Measurements from ENCODE around the gene GRIPAP1.
A peak's percentile ranks its signal among the peaks of the same experiment; 100 is the strongest.

Gene GRIPAP1

GRCh38 chrX:48957827-48958634 is 44.0 kb downstream of the GRIPAP1 start:
- DNase-seq, result peak; percentile 95

DNA sequence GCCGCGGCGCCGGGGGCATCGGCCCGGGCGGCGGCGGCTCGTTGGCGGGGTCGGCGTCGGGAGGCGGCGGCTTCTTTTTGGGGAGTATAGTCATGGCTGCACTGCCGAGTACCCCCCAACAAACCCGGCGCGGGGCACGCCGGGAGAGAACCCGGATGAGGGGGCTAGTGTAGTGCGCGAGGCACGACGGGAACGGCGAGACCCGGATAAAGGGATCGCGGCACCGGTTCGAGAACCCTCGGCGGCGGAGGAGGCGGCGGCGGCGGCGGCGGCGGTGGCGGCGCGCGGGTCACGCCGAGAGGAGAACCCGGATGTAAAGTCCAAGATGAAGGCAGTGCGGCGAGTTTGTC is 44.6 kb downstream of the GRIPAP1 start, which contains the start of gene OTUD5:
TSS of gene OTUD5 (minus strand) at position 131 of the 350 bp plus-strand sequence. CDS start at position 94, 37 bp downstream.
- DNase-seq, result peak; percentile 76

GRCh38 chrX:48956728-48957414 is 45.2 kb downstream of the GRIPAP1 start:
- DNase-seq, result no peak

- no peak for DNase-seq
Measured at GRCh38 chrX:48948589-48948988, 53.5 kb downstream of the GRIPAP1 start.

DNA sequence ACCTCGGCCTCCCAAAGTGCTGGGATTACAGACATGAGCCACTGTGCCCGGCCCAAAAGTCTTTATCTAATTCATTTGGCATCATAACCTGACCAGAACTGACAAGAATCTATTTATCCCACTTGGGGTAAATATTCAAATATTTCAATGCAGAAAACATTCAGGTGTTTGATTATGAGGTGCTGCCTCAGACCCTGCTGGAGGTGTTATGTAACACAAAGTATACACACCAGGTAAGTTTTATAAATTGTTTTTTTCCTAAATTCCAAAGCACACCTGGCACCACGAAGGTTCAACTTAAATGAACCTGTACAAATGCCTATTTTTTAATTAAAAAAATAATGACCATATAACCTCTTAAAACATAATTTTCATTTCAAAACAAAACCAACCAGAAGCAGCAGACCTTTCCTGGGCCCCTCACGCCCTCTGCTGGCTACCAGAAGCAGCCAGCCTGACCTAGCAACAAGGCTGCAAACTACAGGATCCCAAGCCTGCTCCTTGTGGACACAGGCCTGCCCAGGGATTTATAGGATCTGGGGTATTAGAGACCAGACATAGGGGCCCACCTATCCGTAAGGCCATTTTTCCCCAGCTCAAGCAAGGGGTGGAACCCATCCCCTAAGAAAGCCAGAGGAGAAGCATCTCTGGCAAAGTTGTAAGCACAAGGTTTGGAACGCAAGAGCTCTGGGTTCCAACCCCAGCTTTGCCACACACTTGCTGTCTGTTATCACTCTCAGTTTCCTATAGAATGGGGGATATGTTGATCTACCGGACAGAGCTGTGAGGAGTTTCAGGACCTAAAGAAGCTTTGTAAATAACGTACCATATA is 56.3 kb downstream of the GRIPAP1 start:
- DNase-seq, result no peak

- DNase-seq, result no peak
Measured at GRCh38 chrX:48942895-48943294, 59.2 kb downstream of the GRIPAP1 start.

DNA sequence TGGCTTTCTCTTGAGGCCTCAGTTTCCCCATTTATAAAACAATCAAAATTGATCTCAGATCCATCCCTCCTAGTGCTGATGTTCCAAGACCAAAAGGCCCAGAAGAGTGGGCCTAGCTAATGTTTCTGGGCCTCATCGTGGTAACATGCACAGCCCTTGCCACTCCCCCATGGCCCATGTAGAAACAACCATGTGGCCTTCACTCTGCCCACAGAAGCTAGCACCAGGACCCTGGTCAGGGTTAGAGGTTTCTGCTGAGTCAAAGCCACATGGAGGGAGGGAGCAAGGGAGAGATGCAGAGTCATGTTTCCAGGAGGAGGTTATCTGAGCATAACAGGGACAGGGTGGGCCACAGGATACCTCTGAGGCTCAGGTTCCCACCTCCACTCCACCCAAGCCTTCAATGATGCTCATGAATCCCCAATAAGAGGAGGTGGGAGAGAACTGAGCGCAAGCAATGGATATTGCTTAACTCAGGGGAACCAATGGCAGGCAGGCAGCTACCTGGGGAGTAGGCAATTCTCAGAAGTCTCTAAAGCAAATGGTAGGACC is 61.6 kb downstream of the GRIPAP1 start:
- DNase-seq, result no peak

- no peak for DNase-seq
Measured at GRCh38 chrX:48939524-48940228, 62.4 kb downstream of the GRIPAP1 start.

- no peak for DNase-seq
Measured at GRCh38 chrX:48938721-48939425, 63.2 kb downstream of the GRIPAP1 start.

DNA sequence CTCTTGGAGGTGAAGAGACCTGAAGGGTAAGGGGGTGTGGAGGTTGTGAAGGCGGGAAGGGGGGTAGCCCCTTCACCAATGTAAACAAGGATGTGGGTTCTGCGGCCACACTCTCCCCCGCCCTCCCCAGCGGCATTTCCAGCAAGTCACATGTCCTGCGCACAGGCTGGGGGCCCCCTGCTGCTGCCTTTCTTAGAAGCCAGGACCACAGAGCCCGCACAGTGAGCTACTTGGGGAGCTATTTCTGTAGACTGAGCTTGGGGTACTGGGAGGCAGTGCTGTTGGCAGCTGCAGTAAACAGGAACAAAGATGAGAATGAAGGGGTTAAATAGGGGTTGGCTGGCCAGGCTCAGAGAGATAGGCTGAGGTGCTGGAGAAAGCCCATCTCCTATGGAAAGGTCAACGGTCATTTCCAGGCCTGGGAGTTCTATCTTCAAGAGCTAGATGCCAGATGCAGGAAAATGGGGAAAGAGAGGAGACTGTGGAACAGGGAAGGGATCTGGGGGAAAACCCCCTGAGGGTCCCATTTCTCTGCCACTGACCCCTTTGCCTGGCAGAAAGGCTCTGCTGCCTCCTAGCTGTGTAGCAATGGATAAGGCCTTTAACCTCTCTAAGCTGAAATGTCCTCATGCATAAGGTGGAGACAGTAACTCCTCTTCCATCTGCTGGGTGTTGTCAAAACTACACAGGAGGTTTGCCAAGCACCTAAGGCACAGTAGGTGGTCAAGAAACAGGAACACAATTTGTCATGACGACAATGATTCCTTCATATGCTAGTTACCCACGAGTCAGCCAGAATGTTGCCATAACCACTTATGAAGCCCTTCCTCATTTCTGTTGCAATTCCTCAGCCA is 64.8 kb downstream of the GRIPAP1 start:
- no peak for DNase-seq

DNA sequence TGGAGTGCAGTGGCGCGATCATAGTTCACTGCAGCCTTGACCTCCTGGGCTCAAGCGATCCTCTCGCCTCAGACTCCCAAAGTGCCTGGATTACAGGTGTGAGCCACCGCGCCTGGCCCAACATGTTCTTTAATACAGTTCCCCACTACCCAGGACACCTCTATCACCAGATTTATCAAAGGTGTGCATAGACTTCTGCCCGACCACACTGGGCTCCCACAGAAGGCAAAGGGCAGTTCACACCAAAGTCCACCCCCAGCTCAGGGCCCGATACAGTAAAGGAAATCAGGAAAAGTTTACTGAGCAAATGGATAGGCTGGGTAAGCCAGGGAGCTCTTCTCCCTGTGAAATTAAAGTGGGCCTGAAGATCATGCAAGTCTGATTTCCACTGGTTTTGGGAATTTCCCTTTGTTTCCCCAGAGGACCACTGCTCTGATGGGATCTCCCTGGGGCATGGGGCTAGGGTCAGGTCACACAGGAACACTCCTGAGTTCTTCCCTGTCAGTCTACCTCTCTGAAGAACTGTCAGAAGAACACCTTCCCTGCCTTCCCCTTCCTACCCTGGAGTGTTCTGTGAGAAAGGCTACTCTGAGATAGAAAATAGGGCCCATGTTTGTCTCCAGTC is 65.5 kb downstream of the GRIPAP1 start:
- no peak for DNase-seq

GRCh38 chrX:48935301-48935670 is 66.8 kb downstream of the GRIPAP1 start:
- no peak for DNase-seq

GRCh38 chrX:48934581-48935300 is 67.3 kb downstream of the GRIPAP1 start:
- DNase-seq, result no peak

DNA sequence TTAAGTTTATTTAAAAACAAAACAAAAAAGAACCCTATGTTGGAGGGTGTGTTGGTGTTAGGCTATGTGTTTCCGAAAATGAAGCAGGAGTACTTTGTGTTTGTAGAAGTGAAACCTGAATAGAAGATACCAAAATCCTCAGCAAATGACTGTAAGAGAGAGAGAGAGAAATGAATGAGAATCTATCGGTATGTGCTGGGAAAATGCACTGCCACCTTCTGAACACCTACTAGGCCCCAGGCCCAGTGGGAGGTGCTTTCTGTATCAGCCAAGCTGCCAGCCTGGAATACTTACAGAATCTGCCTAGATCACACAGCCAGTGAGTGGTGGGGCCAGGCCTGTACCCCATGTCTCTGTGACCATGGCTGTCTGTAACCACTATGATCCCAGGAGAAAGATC is 68.3 kb downstream of the GRIPAP1 start:
- no peak for DNase-seq

GRCh38 chrX:48927736-48928382 is 74.2 kb downstream of the GRIPAP1 start:
- no peak for DNase-seq

DNA sequence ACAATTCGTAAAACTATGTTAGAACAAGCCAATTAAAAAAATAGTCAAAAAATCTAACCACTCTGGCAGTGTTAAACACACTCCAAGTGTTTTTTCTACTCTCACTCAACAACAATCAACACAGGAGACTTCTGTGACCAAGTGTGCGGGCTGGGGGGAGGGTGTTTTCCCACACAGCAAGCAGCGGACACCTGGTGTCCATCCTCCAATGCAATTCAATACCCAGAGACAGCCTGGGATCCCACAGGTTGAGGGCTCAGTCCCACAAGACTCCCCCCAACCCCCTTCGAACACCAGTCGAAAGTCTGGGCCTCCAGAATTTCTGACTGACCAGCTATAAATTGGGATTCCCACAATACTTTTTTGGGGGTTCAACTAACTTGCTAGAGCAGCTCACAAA is 74.9 kb downstream of the GRIPAP1 start:
- no peak for DNase-seq

GRCh38 chrX:48924270-48924669 is 77.8 kb downstream of the GRIPAP1 start:
- DNase-seq, result no peak

- no peak for DNase-seq
Measured at GRCh38 chrX:48923771-48924170, 78.3 kb downstream of the GRIPAP1 start.

Measured in NCI-H2107 (cell line).